OCI-LY1 (cell line): ENCODE data around the gene CTDNEP1.

ENCODE experiments used
- CTCF ChIP-seq: fragments of 200-600 bp; sonication (generic), shearing (Covaris generic); IDR thresholded peaks from 2 replicates; pipeline ENCODE4 v1.5.1; 2017; ENCODE audit warnings: mild to moderate bottlenecking, antibody characterized with exemption, low read length, moderate library complexity, mixed read lengths
- EZH2 ChIP-seq: fragments of 200-600 bp; sonication (generic), shearing (Covaris generic); IDR thresholded peaks from 2 replicates; pipeline ENCODE4 v1.8.0; 2017; ENCODE audit warnings: borderline replicate concordance, mixed run types, mild to moderate bottlenecking, antibody characterized with exemption, low read length, moderate library complexity, mixed read lengths

GRCh38 chr17:7236808-7237207 lies 14.7 kb downstream of the CTDNEP1 start:
- no peak for TF ChIP-seq EZH2
- no peak for TF ChIP-seq CTCF
